SKM-1 treated with dmso at 0.1 percent for 144 hours (cell line): ENCODE measurements around the gene CCDC69.
A peak's percentile ranks its signal among the peaks of the same experiment; 100 is the strongest.

ENCODE experiments used
- DNase-seq: peaks from one replicate; lab custom pipeline; 2025; ENCODE audit not compliant: unreplicated experiment; lab: John Stamatoyannopoulos, UW

The CCDC69 gene

DNA sequence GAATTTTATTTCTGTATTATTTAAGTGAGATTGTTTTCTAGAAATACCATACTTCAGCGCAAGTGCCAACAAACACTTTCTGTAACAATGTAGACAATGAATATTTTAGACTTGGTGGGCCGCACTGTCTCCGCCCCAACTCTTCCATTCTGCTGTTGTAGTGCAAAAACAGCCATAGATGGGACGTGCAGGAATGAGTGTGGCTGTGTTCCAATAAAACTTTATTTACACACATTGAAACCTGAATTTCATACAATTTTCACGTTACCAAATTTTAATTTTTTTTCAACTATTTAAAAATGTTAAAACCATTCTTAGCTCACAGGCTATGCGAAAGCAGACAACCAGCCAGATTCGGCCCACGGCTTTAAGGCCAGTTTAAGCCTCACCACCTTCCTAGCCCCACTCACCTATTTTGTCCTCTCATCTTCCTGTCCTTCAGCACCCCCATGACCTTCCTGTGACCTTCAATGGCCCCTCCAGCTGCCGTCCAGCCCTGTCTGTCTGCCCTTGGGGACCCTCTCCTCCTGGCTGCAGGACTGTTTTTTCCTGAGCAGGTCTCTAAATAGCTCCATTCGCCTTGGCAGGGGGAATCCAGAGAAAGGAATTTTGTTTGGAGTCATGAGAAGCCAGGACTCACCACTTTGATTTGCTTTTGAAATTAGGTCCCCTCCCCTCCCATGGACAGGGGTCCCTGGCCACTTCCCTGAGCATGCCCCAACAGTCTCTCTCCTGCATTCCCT, 55.1 kb downstream of the CCDC69 start:
- DNase-seq = no peak

DNA sequence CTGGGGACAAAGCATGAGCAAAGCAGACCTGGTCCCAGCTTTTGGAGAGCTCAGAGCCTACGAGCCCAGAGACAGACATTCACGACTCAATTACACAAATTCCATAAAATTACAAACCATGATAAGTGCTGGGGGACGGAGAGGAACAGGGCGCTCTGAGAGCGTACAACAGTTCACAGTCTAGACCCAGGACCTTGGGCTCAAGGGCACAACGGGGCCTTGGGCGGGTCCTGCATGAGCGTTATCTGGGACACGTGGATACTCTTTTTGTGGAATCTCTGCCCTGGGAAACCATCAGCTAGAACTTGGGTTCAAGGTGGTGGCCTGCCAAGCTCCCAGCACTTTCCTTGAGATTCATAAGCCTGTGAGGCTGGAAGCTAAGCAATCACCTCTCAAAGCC, 56.9 kb downstream of the CCDC69 start:
- DNase-seq = no peak

DNA sequence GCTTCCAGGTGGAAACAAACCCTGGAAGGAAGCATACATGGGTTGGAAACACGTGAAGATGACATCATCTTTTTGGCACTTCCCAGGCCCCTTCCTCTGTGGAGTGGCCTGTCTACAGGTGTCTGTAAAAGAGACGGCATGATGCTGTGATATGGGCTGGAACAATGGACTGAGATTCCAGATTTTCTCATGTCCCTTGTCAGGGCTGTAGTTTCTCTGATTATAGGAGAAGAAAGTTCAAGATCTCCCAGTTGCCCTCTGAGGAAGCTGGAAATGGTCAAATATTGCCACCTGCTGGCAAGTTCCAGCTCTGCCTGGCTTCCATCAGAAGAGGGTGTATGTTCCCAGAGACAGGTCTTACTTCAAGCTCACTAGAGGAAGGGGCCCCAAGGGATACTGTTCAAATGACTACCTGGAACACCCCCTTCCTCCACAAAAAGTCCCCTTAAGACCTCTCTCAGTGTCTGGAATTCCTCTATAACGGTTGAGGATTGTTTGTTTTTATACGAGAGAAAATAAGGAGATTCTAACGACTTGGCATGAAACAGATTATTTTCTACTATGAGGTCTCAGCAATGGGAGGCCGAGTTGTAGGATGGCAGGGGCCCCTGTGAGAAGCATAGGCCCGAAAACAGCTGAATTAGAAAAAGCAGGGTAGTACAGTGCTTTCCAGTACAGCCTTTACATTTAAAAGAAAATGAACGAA, 59.1 kb downstream of the CCDC69 start:
- peak; percentile 77 for DNase-seq

DNA sequence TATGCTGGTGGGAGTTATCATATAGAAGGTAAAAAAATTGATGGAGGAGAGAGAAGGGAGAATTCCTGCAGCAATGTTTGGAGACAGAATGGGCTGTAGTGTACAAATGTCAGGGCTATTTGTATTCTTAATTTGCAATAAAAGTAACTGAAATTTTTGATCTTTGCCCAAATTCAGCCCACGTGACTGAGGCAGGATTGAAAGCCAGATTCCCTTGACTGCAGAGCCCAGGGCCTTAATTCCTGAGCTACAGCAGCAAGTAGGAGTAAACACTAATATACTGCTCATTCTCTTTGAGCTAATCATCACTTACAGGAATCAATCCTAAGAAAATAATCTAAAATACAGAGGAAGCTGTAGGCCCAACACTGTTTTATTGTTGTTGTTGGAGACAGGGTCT, 61.1 kb downstream of the CCDC69 start:
- DNase-seq = no peak

DNA sequence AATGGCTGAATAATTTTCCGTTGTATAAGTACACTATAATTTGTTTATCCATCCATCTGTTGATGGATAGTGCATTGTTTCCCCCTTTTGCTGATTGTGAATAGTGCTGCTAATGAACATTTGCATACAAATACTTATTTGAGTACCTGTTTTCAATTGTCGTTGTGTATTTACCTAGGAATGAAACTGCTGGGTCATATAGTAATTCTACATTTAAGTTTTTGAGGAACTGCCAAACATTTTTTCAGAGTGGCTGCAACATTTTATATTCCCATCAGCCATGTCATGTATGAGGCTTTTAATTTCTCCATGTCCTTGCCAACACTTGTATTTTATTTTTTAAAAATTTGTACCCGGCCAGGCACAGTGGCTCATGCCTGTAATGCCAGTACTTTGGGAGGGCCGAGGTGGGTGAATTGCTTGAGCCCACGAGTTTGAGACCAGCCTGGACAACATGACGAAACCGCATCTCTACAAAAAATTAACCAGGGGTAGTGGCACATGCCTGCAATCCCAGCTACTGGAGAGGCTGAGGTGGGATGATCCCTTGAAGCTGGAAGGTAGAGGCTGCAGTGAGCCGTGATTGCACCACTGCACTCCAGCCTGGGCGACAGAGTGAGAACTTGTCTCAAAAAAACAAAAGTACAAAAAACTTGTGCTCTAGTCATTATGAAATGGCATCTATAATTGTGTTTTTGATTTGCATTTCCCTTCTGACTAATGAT, 64.1 kb downstream of the CCDC69 start:
- no peak for DNase-seq

DNA sequence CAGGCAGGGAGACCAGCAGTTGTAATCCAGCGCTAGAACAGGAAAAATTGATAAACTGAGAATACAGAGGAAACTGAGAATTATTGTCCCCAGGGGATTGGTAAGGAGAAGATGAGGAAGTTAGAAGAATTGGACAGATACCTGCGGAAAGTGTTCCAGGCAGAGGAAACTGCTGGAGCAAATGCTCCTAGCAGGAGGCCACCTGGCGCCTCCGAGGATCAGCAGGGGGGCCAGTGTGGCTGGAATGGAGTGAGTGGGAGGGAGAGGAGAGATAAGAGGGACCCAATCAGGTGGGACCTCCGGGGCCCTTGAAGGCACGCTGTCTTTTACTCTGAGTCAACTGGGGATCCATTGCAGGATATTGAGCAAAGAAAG, 65.6 kb downstream of the CCDC69 start:
- DNase-seq = no peak

DNA sequence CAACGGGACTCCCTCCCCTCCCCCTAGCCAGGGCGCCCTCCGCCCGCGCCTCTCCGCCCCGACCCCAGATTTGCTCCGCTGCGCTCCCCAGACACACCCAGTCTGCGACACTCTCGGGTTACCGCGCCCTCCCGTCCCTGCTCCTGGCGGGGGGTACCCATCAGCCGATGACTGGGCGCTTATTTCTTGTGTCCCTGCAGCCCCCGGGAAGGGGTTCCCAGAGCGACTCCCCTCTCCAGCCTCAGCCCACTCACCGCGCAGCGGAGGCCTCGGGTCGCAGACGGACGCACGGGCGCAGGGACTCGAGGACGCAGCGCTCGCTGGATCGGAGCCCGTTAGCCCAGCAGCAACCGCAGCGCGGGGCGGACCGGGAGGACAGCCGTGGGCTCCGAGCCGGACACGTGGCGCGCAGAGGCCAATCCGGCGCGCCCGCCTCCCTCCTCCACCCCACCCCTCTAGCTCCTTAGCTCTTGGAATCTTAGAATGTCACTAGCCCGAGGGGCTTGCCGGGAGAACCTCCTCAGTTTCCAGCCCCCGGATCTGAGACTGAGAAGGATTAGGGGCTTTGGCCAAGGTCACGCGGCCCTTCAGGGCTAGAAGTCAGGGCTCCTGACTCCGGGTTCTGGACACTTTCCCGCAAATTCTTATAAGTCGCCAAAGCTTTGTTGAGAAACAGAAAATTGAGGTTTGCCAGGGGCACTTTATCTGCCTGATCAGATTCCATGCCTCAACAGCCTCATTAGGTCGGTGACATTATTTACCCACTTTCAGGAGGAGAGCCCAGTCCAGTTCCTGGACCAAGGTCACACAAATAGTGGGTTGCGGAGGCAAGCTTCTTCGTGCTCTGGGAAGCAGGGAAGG, 66.2 kb downstream of the CCDC69 start, which contains the start of gene ANXA6:
ANXA6 (minus strand) TSS at position 354 of the 861 bp plus-strand sequence. CDS start 9,878 bp downstream, outside the sequence.
- DNase-seq = peak; percentile 45

DNA sequence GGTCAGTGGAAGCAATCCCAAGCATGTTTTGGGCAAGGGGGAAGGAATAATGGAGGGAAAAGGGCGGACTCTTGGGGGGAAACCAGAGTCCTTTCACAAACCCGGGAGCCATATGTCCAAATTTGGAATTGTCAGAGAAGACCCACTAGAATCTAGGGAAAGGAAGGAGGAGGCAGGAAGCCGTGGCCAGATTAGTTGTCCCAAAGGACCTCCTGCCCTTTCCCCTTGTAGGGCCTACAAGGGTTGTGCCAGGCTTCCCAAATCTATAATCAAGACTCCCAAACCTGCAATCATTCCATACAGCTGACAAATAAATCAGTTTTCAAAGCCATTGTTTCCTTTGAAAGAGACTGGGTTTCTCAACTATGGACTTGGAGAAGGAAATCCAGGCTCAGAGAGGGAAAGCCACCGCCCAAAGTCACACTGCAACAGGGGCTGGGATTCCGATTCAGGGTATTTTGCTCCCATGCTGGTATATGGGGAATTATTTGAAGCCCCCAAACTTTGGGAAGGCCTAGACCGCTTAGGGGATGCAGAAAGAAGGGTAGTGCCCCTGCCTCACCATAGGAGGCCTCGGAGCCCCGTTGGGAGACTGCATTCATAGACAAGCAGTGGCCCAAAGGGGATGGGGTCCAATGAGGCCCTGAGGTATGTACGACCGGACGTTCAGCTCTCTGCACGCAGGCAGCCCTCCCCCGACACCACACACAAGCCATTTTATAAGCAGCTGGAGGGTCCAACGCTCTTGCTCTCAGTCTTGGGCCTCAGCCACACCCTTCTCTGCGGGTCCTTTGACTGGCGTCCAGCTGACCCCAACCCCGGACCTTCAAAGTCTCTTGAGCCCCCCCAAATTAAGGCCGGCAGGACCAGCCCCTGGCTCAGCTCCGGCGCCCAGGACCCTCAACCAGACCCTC, 67.1 kb downstream of the CCDC69 start:
- no peak for DNase-seq

DNA sequence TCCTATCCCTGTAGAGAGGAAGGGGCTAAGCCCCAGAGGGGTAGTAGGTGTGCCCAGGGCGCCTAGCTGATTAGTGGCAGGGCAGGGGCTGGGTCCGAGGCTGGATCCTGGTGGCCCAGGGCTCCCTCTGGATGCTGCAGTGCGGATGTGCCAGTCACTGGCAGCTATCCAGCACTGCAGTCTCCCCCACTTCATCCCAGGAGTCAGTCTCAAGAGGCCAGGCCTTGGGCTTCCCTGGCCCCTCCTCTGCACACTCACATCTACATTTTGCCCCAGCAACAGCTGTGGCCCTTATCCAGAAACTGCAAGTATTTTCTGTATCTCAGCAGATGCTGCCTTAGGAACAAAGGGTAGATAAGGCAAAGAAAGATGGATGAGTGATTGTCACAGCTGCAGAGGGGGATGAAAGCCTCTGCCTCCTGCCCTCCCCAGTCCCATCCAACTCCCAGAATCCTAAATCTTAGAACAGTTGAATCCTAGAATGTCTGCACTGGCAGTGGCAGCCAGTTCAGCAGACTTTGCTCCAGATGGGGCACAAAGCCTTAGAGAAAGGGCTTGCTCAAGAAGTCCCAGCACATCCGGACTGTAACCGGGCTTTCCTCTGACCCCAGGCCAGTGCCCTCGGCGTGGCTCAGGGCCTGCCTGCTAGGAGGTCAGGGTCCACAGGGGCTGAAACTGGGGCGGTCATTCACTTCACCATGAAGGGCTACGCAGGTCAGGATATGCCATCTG, 68.0 kb downstream of the CCDC69 start:
- DNase-seq = no peak

DNA sequence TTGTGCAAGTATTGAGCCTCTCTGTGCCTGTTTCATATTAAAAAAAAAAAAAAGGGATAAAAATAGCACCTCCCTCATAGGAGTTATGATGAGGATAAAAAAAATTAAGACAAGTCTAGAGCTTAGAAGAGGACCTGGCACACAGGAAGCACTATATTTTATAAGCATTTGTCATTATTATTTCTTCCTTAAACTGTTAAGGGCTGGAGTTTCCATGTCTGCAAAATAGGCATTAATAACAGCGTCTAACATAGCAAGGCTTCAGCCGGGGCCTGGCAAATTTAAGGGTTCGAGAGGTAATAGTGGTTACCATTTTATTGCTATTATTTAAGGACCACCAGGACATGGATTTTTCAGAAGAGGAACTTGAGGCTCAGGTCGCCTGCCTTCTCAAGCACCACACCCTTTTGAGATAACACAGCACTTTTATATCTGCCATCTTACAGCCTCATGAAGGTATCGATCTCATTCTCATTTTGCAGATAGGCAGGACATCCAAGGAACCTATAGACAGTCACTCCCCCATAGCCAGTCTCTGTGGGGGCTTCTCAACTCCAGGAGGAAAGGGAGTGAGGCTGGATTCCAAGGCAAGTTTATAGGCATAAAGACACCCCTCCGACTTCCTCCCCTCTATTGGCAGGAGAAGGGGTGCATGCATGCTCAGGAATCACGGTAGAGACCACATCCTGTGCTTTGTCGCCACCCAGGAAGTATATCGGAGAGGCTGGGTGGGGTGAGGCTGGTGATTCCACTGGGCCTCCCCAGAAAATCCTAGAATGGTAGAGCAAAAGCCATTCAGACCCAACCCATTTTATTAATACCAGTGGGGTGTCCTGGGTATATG, 68.7 kb downstream of the CCDC69 start:
- no peak for DNase-seq

DNA sequence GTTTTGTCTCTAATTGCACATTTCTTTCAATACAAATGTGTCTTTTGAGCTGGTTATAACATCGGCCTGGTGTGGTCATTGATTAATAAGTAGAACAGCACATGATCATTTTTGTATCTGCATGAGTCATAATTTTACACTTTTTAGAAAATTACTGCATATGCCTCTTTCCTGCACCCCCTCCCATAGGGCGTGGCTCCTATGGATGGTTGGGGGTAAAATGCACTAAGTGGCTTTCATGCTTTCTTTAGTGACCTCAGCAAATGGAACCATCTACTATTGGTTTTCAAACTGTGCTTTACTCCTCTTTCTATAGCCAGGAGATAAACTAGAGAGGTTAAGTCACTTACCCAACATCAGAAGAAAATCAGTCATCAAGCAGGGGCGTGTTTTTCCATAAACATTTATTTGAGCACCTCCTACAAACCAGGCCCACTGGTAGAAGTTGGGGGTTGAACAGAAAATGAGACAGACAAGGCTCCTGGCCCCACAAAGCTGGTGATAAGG, 70.1 kb downstream of the CCDC69 start:
- no peak for DNase-seq

DNA sequence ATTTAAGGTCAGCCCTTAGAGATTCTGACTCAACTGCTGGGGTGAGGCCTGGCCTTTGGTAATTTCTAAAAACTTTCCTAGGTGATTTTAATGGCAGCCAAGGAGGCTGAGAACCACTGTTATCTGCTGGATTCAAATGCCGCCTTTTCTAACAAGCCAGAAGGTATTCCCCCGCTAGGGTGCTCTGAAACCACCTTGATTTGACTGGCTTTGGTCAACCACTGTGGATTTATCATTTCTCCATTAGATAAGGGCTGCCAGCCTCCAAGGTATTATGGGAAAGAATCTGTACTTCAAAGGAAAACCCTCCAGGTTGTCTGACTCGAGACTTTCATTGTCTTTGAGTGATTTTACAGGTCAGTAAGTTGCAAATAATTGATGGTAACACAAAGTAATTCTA, 70.6 kb downstream of the CCDC69 start:
- DNase-seq = no peak

DNA sequence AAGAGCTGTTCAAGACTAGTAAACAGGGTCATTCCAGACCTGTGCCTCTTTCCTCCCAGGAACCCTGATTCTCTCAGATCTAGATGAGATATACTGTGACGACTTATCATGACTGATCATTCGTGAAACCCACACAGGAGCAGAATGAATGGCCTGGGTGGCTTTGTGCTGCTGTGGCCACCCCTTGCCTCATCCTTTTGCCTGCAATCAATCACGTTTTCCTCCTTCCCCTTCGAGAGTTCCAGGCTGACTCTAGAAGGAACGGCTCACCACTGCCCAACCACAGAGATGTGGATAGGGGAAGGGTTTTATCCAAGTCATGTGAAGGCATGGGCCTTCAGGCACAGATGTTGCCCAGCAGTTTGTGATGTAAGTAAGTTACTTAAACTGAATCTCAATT, 72.1 kb downstream of the CCDC69 start:
- peak; percentile 93 for DNase-seq

DNA sequence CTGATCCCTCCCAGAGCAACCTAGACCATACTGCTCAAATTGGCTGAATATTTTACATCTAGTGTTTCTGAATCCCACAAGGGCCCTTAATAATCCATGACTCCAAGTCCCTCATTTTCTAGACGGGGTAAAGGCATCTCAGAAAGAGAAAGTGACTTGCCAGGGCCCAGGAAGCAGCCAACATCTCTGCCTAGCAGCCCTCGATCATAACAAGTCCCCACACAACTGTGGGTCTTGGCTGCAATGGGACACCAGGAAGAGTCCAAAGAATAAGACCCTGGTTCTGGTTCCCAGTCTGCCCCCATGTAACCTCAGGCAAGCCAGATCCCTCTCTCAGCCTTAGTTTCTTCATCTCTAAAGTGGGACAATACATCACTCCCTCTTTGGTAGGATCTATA, 72.6 kb downstream of the CCDC69 start:
- no peak for DNase-seq

DNA sequence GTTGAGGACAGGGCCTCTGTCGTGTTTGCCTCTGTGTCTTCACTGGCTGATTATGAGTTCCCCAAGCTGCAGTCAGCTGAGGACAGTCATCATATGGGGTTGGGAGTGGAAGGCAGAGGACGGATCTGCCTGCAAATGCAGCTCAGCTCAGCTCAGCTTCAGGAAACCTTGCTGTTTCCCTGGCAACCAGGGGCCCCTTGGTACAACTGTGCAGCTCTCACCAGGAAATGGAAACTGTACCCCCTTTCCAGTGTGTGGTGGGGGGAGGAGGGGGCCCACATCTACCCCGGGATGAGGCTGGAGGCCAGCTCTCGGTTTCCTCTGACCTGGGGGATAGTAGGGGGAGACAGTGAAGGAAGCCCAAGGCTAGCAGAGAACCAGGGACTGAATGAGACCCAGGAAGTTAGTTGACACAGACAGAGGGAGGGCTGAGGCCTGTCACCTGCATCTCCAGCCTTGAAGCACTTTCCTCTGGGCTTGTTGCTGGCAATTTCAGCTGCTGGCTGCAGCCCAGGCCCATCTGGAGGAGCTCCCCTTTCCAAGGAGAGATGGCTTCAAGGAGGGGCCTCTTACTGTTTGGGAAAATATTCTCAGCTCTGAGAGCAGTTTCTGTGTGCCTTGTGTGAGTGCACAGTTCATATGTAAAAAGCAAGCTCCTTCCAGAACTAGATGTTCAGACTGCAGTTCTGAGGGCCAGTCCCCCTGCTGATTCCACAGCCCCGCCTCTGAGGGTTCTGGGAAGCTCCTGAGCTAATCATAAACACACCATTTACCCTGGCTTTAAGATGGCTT, 73.2 kb downstream of the CCDC69 start:
- DNase-seq = peak; percentile 89

DNA sequence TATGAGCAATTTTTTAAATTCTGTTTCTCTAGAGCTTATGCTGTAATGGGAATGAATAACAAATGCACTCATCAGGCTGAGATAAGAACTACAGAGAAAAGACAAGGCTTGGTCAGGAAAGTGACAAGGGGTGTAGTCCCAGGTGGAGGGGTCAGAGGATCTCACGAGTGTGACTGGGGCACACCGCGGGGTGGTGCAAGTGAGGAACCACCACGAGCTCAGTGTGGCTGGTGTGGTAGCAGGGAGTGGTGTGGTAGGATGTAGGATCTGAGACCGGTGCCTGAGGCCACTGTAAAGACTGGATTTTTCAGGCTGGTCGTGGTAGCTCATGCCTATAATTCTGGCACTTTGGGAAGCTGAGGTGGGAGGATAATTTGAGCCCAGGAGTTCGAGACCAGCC, 75.3 kb downstream of the CCDC69 start:
- no peak for DNase-seq

DNA sequence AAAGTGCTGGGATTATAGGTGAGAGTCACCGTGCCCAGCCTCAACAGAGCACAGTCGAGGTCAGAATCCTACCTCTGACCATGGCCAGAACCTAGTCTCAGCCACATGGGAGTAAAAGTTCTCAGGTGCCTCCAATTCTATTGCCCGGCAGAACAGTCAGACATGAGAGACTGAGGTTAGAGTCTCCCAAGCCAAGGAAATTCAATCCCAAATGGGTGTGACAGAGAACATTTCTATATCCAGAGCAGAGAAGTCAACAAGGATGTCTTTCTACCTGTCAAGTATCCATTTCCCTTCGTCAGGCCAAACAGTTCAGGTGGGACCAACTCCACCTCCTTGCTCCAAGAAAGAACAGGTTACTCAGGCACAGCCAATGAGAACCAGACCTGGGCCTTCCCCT, 76.9 kb downstream of the CCDC69 start:
- DNase-seq = no peak
